Activated naive CD4-positive, alpha-beta T cell (primary cell): ENCODE measurements around the gene TBX1.

ENCODE experiments used
- DNase-seq, 4 experiments: peaks; one replicate each; lab custom pipeline; 2025; lab: John Stamatoyannopoulos, UW

TBX1 gene

DNA sequence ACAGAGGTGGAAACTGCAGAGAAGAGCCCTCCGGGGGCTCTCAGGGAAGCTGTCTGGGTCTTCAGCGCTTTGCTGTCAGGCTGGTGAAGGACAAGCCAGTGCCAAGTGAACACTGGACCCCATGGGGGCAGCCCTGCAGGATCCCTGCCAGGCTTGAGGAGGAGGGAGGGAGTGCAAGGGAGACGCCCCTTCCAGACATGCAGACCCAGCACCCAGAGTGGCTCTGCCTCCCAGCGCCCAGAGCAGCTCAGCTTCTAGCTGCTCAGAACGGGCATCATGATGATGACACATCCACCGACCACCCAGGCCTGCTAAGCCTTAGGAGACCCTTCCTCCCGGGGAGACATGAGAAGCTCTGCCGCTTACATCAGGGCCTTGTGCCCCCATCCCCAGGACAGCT lies 39.7 kb downstream of the TBX1 start:
- DNase-seq, result no peak

DNA sequence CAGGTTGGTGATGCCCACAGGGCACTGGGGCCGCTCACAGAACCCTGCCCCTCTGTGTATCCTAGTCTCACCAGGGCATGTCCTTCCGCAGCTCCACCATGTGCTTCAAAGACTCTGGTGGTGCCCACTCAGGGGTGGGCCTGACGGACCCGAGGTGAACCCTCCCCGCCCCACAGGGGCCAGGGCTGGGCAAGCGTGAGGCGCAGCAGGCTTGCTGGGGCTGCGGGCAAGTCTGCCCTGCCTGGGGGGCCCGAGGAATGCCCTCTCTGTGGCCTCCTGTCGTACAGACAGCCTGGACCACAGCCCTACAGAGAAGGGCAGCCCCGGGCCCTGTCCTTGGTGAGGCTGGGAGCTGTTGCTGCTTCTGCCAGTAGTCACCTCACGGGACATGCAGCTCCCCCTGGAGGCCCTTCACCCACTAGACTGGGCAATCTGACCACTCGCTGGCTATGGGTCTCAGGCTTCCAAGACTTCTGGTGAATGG lies 40.2 kb downstream of the TBX1 start:
- no peak for DNase-seq

DNA sequence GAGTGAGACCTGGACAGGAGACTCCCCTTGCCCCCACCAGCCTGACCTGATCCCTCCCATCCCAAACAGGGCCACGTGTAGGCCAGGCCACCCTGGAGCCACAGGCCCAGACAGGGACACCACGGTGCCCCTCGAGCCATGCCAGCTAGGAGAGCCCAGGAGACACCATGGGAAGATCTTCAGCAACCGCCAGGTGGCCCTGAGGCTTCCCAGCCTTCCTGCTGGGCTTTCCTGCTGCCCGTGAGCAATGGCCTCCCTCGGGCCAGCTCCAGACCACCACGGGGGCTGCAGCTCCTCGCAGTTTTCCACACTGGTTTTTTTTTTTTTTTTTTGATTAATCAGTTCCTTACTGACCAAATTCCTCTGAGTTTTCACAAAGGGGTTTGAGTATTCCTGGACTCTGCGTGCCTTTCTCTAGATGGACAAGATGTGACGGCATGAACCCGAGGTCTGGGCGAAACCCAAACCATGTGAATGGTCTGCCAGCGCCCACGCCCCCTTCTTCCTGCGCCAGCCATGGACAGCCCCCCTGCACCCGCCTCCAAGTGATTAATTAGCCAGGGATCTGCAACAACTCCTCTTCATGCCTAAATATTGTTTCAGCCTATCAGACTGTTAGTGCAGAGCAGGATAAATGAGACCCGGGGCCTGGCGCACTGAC lies 40.9 kb downstream of the TBX1 start:
- DNase-seq, result no peak

DNA sequence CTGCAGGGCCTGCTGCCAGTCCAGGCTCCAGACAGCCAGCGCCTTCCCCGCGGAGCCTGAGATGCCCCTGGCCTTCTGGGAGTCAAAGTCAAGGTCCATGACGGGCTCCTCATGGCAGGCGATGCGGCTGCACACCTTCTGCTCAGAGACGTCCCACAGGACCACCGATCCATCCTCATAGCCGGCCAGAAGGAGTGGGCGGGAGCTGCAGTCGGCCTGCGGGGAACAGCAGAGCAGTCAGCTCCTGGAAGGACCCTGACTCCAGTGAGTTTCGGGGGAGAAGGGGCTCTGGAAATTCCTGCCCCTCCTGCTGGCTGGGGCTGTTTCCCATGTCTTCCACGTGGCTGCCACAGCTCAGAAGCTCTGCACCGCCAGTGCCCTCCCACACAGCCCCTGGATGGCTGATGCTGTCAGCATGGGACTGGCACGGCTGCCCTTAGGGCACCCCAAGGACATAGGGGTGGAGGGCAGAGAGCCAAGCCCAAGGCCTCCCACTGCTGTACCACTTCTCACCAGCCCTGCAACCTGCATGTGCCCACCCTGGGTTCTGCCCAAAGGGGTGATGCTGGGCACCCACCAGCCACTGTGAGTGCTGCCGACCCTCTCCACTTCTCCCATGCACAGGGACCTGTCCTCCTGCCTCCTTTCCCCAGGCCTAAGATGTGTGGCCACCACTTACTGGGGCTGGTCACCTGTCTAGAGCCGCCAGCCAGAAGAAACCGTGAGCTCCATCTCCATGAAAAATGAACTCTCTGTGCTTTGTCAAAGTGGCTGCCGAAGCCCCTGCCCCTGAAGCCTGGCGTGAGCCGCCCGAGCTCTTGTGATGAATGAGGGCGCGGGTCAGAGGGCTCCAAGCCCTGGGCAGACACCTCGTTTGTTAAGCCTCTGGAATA lies 41.7 kb downstream of the TBX1 start:
- DNase-seq, result no peak

DNA sequence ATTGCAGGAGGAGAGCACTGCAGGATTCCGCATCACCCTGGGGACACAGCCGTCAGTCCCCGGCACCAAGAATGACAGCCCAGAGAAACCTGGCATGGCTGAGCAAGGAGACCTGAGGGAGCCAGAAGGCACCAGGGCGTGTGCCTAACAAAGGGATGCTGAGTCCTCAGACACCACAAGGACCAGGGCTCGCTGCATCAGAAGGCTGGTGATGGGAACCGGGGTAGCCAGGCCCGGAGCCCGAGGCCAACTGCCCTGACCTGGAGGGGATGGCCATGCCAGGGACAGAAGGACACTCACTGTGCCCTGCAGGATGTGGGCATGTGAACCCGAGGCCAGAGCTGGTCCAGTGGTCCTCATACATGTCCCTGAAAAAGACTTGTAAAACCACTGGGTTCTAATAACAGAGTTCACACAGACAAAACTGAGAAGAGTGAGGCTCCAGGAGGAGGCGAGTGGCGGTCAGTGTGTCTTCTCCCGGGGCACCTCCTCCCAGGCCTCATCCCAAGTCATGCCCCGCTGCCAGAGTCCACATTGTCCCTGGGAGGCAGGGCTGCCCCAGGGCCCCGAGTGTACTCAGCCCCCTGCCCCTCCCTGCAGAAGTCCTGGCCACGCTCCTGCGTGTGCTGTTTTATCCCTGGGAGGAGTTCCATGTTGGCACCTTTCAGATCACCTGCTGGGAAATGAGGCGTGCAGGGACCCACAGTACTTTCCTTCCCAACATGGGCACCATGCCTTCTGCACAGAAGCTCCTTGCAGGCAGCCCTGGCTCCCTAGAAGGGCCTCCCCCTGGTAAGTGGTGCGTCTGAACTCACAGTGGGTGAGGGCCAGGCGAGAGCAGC lies 42.5 kb downstream of the TBX1 start:
- DNase-seq, result no peak

DNA sequence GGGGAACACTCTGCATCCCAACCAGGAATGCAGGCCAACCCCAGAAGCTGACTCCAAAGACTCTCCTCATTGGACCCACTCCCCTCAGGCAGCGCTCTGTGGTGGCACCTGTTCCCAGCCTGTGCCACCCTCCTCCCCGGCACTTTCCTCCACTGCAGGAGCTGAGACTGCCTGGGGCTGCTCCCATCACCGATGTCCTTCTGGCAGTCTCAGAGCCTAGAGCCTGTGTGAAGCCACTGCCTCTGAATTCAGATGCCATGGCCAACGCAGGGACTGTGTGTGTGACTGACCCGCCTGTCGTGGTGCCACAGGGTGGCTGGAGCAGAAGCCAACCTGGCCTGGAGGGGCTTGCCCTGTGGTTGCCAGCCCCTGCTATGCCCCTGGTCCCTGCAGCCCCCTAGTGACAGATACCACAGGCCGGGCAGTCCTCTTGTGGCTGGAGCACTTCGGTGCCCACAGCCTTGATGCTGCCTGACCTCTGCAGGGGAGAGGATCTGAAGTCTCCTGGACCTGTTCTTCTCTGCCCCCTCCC lies 43.2 kb downstream of the TBX1 start:
- no peak for DNase-seq

DNA sequence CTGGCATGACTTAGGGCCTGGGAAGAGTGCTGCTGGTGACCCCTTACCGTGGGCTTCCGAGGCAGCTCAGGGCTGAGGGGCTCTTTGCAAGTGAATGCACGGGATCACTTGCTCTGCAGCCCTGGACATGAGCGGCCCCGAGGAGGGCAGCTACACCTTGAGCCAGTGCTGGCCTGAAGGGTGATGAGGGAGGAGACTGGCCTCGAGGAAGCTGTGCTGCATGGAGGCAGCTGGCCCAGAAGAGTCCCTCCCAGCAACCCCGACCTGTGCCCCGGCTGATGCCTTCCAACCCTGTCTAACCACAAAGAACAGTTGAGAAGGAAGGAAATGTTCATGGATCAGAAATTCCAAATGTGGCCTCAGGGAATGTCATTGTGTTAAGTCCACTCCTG lies 45.2 kb downstream of the TBX1 start:
- DNase-seq, result no peak

DNA sequence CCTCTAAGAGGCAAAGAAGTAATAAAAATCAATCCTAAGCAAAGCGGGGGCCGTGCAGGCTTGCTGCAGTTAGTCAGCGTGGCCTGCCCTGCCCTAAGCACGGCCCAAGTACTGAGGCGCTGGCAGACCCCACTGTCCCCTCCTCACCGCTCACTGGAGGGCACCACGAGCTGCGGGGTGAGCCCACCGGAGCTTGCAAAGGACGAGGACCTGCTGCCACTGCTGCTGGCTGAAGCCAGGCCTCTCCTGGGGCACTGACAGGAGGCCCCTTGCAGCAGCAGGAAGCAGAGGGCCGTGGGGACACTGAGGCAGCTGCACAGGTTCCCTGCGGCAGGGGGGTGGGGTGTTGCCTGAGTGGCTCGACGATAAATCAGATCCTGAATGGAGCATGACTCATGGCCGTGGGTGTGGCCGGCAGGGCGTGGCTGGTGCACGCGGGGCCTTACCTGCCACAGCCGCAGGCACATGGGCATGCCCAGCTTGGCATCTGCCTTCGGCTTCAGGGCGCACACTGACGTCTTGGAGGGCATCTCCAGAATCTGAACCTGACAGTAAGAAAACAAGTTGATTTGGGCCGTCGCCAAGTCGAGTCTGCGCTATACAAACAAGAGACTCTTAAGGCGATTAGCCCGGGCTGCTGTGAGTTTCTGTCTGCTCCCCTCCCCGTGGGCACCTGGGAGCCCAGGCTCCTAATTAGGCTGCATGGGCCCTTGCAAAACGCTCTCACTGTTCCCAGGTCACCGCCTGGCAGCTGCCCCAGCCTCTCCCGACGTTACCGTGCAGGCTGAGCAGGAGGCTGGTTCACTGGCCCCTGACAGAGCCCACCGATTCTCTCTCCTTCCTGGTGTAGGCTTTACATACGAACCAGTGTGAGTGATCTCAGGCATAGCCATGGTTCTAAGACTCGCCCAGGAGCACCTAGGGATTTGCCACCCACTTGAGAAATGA lies 45.9 kb downstream of the TBX1 start:
- DNase-seq, result no peak

DNA sequence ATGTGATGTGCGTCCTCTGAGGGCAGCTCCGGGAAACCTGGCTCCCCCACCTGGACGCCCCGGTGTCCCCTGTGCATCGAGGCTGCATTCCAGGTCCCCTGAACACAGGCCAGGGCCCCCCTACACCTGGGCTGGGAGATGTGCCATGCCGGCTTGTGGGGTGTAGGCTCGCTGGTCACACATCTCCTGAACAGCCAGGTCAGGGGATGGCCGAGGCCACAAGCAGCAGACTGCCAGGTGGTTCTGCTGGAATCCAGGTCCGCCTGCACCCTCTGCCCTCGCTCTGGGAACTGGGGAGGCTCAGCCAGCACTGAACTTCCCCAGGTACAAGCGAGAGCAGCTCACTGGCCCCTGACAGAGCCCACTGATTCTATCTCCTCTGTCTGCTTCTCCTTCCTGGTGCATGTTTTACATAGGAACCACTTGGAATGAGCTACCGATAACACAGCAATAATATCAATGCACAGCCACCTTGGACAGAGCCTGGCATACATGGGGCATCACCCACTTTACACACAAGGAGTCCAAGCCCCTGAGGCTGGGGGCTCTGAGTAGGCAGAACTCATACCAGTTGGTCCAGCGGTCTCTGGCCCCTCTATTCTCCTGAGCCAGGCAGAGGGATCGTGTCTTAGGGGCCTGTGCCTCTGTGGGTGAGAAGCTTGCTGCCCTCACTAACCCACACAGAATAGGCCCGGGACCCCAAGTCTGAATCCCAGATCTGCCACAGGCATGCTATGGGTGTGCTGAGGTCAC lies 46.8 kb downstream of the TBX1 start:
- DNase-seq, result no peak

DNA sequence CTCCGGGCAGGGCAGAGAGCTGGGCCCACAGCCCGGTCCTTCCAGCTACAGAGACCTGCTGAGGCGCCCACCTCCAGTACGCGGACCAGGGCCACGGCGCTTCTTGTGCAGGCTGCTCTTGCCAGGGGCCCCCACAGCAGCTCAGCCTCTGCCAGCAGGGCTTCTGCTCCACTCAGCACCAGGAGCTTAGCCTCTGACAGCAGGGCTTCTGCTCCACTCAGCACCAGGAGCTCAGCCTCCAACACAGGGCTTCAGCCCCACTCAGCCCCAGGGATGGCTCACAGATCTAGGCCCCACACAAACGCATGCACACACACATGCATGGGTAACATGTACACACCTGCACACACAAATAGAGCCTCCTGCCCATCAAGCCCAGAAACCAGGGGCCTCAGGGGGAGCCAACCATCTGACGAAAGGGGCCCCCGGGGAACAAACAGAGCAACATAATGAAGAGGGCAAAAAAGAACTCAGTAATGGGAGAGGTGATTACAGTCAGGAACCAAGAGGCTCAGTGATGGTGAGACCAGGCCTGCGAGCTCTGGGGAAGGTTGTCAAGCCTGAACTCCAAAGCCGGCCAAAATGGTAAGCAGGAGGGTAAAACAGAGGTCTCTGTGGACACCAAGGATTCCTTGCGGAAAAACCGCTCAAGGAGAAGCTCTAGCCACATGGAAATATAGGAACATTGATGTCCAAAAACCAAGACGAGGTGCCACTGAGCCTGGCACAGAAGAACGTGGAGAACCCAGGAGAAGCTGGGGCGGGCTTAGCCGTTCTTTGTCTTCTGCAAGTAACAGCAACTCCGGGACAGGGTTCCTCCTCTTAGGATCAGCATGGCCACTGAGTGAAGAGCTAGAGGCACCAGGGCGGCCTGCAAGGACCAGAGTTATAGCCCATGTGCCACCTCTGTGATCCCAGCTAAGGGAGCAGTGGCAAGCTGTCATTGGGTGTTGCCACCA lies 47.6 kb downstream of the TBX1 start:
- DNase-seq, result no peak

DNA sequence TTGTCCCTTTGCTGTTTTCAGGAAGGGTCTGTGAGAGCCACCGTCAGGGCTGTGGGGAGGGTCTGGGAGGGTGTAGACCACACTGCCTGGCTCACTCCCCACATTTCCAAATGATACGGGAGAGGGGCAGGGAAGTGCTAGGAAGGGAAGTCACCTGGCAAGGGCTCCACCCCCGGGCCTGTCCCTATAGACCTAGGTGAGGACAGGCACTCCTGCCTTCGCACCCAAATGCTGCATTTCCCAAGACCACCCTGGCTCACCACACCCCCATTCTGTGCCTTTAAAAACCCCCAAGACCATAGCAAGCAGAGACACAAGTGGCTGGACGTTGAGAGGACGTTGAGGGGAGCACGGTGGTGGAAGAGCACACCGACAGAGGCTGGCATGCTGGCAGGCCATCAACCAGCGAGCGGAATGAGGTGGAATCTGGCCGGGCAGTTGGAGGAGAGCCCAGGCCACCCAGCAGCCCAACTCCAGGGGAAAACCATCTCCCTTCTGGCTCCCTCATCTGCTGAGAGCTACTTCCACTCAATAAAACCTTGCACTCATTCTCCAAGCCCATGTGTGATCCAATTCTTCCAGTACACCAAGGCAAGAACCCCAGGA lies 48.4 kb downstream of the TBX1 start:
- DNase-seq, result no peak

DNA sequence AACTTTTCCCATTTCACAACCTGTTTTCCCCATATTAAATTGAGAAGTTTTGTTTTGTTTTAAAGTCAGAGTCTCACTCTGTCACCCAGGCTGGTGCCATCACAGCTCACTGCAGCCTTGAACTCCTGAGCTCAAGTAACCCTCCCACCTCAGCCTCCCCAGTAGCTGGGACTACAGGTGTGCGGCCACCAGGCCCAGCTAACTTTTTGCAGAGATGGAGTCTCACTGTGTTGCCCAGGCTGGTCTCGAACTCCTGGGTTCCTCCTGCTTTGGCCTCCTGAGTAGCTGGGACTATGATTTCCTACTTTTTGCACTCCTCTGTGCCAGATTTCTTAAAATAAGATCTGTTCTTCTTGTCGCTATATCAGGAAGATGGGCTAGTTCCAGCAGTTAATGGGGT lies 49.2 kb downstream of the TBX1 start:
- no peak for DNase-seq

DNA sequence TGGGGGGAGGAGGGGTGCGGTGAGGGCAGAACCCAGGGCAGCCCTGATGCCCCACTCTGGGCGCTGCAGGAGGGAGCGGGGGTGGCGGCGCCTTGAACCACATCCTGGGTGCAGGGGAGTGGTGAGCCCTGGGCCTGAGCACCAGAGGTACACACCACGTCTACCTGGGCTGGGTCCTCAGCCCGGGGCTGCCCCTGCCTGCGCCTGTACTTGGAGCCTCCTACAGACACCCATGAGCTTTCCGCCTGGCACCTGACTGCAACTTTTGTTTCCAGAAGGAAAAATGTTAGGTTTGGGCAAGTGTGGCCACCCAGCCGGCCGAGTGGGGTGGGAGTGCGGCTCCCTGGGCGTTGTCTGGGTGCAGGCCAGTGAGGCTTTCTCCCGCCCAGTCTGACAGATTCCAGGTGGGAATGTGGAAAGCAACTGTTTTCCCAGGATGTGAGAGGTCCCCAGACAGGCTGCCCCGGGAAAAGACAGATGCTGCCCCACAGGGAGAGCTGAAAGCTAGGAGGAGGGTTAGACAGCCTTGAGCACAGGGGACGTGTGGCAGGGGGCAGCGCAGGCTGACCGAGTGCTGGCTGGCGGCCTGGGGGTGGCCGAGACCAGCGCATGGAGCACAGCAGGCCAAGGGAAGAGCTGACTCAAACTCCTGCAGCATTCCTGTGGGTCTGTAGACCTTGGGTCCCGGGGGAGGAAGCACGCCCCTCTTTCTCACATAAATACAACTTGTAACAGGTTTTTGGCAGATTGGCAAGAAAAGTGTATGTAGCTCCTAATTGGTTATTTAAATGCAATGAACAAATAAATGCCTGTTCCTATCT lies 50.0 kb downstream of the TBX1 start:
- DNase-seq, result no peak

DNA sequence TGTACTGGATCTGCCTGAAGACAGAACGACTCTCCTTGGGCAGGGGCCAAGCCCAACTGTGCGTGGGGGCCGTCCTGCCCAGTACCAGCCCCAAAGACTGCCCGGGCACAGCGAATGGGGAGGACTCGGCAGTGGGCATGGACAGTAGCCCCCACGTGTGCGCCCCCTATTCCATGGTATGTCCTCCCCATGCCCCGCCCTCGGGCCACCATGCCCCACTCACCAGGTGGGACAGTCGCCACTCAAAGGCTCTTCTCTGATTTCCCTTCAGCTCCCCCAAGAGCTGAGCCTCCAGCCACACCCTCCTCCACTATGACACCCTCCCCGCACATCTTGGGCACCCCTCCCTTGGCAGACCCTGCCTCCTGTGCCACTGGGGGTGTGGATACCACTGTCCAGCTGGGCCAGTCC lies 50.6 kb downstream of the TBX1 start:
- no peak for DNase-seq

DNA sequence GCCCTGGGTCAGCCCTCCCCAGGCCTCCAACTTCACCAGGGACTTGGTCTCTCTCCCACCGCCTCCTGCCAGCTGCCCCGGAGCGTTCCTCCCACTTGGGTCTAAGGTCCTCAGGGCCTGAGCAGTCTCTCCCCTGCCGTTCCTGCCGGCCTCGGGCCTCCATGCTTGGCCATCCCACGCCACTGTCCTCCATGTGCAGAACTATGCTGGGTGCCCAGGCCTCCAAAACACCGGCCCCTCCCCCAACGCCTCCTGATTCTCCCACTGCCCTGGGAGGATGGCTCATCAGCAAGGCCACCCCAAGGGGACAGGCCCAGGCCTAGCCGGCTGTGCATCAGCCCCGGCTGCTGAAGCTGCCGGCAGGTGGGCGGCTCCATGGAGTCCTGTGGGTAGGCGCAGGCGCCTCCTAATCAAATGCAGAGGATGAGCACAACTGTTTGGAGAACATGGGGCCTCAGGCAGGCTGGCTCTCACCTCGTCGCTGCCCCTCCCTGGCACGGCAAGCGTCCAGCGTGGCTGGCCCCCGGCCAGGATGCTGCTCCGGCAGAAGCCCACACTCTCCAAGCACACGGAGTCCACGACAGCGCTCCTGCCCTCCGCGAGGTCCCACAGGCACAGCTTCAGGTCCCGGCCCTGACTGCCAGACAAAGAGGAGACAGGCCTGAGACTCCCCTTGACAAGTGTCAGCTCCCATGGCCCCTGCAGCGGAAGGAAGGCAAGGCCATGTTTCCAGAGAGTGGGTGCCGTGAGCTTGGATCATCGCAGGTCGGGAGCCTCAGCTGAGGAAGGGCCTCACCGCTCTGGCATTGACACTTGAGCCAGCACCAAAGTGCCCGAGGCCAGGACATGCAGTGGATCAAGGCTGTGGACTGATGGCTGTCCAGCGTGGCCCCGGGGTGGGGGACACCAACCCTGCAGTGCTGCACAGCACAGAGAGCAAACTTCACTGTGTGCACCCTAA lies 51.5 kb downstream of the TBX1 start:
- no peak for DNase-seq

DNA sequence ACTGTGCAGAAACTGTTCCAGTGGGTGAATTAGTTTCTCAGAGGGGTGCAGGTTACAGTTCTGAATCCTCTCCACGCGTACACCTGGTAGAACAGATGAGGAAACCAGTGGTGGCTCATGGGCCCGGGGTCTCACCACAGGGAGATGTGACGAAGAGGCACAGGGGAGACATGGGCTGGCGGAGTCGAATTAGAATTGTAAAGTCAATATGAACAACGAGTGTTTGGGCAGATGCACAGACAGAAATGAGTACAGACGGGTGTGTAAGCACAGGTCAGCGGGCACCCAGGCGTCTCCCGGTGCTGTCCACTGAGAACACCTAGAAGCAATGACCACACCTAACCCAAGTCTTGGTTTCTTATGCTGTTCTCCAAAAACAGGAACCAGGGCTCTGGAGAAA lies 52.3 kb downstream of the TBX1 start:
- DNase-seq, result no peak

DNA sequence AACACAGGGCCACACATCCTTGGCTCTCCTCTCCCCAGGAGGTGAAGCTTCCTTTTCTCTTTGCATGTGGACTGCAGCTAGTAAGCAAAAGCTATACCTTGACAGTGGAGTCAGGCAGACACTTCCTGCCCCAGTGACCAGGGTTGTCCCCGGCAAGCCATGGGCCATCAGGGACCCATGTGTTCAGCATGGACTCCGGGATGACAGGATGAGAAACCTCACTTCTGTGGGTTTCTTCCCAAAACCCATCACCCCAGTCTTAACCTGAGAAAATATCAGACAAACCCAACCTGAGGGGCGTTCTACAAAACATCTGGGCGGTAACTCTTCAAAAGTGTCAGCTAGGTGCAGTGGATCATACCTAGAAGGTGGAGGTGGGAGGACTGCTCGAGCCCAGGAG lies 53.9 kb downstream of the TBX1 start:
- DNase-seq, result no peak
